Activated CD8-positive, alpha-beta memory T cell treated with anti-CD3 and anti-CD28 coated beads, Interleukin-2, amount 50 U/mL, for 4 hours (primary cell): ENCODE measurements around the gene CAPN10.

Experiments
- DNase-seq: peaks from one replicate; pipeline ENCODE4 v3.0.0-alpha.2; 2020

The CAPN10 gene

DNA sequence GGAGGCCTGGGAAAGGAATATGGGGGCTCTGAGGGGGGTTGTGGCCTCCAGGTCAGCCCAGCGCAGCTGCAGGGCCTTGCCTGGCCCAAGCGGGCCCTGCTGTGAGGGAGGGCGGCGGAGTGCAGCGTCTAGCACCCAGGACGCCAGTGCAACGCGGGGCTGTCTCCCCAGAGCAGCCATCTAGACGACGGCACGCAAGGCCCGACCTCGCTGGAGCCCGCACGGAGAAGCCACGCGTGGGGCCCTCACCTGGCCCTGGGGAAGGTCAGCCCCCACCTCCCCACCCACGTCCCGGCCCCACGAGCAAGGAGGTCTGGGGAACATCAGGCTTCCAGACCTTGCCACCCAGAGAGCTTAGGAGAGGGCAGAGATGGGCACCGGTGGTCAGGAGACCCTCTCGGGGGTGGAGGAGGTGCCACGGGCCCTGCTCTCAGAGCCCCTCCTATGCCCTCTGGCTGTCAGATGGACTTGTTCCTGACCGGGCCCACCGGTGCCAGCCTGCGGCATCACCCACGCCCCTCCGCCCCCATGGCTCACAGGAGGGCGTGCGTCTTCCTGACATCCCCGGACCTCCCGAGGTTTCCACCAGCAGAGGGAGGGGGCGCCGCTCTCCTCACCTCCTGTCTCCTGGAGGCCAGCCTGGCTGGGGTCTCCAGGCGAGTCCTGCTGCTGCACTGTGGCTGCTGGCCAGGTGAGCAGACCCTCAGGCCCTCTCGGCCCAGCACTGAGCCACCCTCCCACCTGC lies 55.7 kb downstream of the CAPN10 start:
- DNase-seq, result no peak

GRCh38 chr2:240642806-240643092 lies 56.2 kb downstream of the CAPN10 start:
- DNase-seq, result no peak

GRCh38 chr2:240643093-240643810 lies 56.7 kb downstream of the CAPN10 start:
- no peak for DNase-seq

GRCh38 chr2:240643811-240644150 lies 57.2 kb downstream of the CAPN10 start:
- DNase-seq, result no peak

- no peak for DNase-seq
Measured at GRCh38 chr2:240644171-240644651, 57.7 kb downstream of the CAPN10 start.

GRCh38 chr2:240644859-240645301 lies 58.3 kb downstream of the CAPN10 start:
- DNase-seq, result no peak

DNA sequence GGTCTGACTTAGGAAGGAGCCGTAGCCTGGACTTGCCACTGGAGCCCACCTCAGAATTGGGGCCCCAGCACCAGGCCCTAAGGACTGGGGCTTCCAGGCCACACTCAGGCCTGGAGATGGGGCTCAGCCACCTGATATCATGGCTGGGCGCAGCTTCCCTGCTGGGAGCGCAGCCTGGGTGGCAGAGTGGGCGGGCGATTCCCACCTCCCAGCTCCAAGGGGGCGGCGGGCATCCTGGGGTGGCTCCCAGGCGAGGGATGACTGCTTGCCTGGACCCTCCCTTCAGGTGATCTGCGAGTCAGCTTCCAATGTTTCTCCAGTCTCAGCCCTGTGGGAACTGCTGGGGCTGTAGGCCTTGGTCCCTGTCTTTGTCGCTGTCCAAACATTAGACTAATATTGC lies 58.8 kb downstream of the CAPN10 start:
- no peak for DNase-seq

DNA sequence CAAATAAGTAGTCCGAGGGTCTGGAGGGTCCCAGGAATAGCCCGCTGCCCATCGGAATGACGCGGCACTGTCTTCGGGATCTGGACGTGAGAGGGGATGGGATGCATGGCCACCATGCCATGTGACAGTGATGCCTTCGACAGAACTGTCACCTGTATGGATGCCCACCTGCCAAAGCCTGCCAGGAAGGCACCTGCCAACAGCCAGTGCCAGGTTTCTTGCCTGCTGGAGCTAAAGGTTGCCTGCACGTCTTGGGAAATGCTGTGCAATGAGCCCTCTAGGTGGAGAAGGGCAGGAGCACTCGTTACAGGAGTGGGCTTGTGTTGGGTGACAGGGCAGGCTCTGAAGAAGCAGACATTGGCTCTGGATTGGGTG lies 59.3 kb downstream of the CAPN10 start:
- no peak for DNase-seq

GRCh38 chr2:240646176-240646899 lies 59.8 kb downstream of the CAPN10 start:
- no peak for DNase-seq

DNA sequence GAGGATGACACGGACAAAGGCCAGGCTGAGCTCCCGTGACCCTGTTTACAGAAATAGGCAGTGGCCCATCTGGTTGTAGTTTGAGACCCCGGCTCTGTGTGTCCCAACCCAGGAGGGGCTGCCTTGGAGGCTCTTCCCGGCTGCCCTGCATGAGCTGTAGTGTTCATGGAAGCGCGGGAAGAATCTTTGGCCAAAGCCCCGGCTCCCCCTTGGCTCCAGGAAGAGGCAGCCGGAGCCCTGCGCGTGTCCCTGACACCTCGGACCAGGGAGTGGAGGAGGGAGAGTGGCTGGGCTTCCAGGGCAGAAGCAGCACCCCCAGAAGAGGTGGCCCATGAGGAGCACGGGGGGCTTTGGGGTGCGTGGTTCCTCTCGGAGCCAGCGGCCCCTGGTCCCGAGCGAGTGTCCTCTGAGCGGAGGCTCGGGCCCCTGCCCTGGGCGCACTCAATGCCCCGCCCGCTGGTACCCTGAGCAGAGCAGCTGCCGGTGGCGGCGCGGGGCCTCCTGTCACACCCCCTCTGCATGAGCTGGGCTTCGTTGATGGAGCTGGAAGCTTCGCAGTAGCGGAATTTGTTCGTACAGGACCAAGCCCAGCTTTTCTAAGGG lies 60.5 kb downstream of the CAPN10 start:
- DNase-seq, result no peak

DNA sequence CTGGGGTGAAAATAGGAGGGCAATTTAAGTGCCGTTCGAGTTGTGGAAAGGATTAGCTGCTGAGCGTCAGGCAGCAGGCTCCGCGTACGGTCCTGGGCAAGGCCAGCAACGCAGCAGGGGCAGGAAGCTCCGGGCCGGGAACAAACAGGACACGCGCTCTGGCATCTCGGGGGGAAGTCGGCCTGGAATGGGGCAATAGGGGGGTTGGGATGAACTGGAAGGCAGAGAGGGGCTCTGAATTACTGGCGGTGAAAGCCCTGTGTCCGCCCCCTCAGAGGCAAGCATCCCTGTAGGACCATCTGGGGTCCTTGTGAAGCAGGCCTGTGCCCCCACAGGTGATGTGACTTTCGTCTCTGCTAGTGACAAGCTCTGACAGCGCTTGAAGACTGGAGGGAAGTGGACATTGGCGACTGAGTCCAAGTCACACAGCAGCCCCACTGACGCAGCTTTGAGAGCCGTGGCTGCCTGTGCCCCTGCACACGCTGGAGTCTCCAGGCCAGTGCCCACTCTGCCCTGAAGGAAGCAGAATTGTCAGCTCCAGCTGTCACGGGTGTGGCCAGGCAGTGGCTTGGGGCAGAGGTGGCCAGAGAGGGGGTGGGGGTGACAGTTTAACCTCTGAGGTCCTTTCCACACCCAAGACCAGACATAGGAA lies 61.1 kb downstream of the CAPN10 start:
- DNase-seq, result no peak

DNA sequence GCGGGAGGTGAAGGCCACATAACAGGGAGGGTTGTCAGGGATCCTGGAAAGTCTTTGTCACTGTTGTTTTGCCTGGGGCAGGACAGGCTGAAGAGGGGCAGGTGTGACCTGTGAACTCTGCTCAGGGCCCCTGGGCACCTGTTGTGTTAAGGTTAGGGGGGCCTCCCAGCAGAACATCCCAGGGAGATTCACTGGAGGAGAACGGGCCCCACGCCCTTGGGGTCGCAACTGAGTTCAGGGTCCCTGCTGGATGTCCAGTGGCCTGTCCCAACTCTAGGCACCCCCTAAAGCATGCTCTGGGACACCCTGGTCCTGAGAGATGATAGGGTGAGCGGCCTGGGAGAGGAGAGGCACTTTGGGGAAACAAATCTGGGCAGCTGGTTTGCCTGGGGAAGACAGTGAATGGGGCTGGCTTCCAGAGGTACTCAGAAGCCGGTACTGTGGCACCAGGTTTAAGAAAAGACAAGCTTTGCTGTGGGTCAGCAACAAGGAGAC lies 61.7 kb downstream of the CAPN10 start:
- DNase-seq, result no peak
